Measurements from ENCODE around the gene TBC1D5.
"Not testable (repeated sequence)": the region's sequence is repeated elsewhere in the genome, so short reads cannot be mapped to it uniquely, and the experiment has no call there.

Gene TBC1D5

GRCh38 chr3:17396036-17396435 is 346.4 kb downstream of the TBC1D5 start:
- H3K4me3 ChIP-seq (ENCODE audit: low read depth, low read length): no peak overlapping the region
- TF ChIP-seq CTCF (IDR thresholded peaks at IDR 0.05; ENCODE audit: borderline replicate concordance, insufficient read depth, low read depth, low read length): no peak

- TF ChIP-seq CTCF (IDR thresholded peaks at IDR 0.05; ENCODE audit: borderline replicate concordance, insufficient read depth, low read depth, low read length): no peak
- no peak overlapping the region for H3K4me3 ChIP-seq (ENCODE audit: low read depth, low read length)
These were observed 347.8 kb downstream of the TBC1D5 start for GRCh38 chr3:17394541-17395155.

GRCh38 chr3:17392516-17392915 is 349.9 kb downstream of the TBC1D5 start:
- not testable (repeated sequence) for H3K4me3 ChIP-seq (ENCODE audit: low read depth, low read length)

- H3K4me3 ChIP-seq (ENCODE audit: low read depth, low read length): no peak overlapping the region
- TF ChIP-seq CTCF (IDR thresholded peaks at IDR 0.05; ENCODE audit: borderline replicate concordance, insufficient read depth, low read depth, low read length): no peak
These were observed 351.6 kb downstream of the TBC1D5 start for GRCh38 chr3:17390785-17391184.

- TF ChIP-seq CTCF (IDR thresholded peaks at IDR 0.05; ENCODE audit: borderline replicate concordance, insufficient read depth, low read depth, low read length): no peak
- H3K4me3 ChIP-seq (ENCODE audit: low read depth, low read length): no peak overlapping the region
These were observed 355.3 kb downstream of the TBC1D5 start for GRCh38 chr3:17387108-17387507.

- TF ChIP-seq CTCF (IDR thresholded peaks at IDR 0.05; ENCODE audit: borderline replicate concordance, insufficient read depth, low read depth, low read length): no peak
- no peak overlapping the region for H3K4me3 ChIP-seq (ENCODE audit: low read depth, low read length)
These were observed 356.0 kb downstream of the TBC1D5 start for GRCh38 chr3:17386432-17386831.

GRCh38 chr3:17384567-17385296 is 357.7 kb downstream of the TBC1D5 start:
- no peak for TF ChIP-seq CTCF (IDR thresholded peaks at IDR 0.05; ENCODE audit: borderline replicate concordance, insufficient read depth, low read depth, low read length)

More at GRCh38 chr3:17384567-17385296, 357.7 kb downstream of the TBC1D5 start:
- no peak overlapping the region for H3K4me3 ChIP-seq (ENCODE audit: low read depth, low read length)

All from GM12875 (cell line).